Activated CD8-positive, alpha-beta memory T cell treated with anti-CD3 and anti-CD28 coated beads, Interleukin-2, amount 50 U/mL, for 48 hours (primary cell): ENCODE measurements around the gene CEP72.
"Not testable (repeated sequence)": the region's sequence is repeated elsewhere in the genome, so short reads cannot be mapped to it uniquely, and the experiment has no call there.

ENCODE experiments used
- DNase-seq: peaks from one replicate; pipeline ENCODE4 v3.0.0-alpha.2; 2020

CEP72 gene

DNA sequence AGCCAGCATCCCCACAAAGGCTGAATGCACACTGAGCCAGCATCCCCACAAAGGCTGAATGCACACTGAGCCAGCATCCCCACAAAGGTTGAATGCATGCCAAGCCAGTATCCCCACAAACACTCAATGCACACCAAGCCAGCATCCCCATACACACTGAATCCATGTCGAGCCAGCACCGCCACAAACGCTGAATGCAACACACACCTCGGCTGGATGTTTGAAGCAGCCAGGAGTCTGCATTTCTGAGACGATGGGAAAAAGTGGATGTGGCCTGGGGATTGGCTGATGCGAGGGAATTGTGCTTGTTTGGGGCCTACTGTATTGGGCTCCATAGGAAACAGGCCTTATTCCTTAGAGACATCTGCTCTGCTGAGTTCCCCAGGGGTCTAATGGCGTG lies 30.9 kb upstream of the CEP72 start:
- DNase-seq: peak; percentile 30

DNA sequence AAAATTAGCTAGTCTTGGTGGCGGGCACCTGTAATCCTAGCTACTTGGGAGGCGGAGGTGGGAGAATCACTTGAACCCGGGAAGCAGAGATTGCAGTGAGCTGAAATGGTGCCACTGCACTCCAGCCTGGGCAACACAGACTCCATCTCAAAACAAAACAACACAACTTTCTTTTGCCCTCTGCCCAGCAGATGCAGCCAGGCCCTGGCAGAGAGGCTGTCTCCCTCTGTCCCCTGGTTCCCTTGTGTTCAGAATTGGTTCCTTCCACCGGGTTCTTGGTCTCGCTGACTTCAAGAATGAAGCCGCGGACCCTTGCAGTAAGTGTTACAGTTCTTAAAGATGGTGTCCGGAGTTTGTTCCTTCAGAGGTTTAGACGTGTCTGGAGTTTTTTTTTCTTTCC lies 30.2 kb upstream of the CEP72 start:
- peak; percentile 10 for DNase-seq

DNA sequence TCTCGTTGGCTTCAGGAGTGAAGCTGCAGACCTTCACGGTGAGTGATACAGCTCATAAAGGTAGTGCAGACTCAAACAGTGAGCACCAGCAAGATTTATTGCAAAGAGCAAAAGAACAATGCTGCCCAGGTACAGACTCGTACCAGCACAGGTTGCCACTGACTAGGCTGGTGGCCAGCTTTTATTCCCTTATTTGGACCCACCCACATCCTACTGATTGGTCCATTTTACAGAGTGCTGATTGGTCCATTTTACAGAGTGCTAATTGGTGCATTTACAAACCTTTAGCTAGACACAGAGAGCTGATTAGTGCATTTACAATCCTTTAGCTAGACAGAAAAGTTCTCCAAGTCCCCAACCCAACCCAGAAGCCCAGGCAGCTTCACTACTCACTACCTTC lies 29.7 kb upstream of the CEP72 start:
- not testable (repeated sequence) for DNase-seq

DNA sequence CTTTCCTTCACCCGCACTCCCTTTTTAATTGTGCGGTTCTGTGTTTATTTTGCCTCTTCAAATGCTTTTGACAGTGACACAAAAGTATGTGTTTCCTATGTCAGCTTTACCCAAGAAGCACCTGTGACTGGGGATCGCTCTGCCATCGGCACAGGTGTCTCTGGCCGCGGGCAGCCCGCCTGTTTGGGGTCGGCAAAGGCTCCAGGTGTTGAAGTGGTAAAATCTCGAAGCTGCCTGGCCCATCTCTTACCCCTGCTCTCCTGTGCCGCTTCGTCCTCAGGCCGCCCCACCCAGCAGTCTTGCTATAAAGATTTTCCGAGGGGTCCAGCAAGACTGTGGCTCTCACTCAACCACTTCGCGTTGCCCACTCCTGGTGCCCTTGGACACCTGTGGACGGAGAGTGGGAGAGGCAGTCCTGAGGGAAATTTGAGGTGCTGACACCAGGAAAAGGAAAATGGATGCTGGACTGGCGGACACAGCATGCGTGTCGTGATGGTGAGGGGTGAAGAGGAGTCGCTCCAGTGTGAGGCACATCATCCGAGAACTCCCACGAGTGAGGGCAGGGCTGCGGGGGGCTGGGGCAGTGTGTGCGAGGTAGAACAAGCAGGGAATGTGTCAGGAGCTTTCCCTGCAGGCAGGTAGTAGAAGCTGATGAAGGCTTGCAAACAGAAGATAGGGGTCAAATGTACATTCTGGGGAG lies 29.1 kb upstream of the CEP72 start:
- DNase-seq: peak; percentile 34

DNA sequence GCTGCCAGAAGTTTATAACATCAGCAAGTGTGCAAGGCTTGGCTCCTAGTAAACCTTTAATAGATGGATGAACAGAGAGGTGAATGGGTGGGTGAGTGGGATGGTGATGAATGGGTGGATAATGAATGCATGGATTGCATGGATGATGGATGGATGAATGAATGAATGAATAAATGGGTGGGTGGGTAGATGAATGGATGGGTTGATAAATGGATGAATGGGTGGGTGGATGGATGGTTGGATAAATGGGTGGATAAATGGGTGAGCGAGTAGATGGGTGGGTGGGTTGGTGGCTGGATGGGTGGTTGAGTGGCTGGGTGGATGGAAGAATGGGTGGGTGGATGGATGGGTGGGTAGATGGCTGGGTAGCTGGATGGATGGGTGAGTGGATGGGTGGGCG lies 28.5 kb upstream of the CEP72 start:
- DNase-seq: no peak

DNA sequence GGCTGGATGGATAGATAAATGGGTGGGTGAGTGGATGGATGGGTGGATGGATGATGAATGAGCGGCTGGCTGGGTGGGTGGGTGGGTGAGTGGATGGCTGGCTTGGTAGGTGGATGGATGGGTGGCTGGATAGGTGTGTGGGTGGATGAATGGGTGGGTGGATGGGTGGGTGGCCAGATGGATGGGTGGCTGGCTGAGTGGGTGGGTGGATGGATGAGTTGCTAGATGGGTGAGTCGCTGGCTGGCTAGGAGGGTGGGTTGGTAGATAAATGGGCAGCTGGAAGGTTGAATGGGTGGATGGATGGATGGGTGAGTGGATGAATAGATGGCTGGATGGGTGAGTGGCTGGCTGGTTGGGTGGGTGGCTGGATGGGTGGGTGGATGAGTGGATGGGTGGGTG lies 27.9 kb upstream of the CEP72 start:
- DNase-seq: no peak

DNA sequence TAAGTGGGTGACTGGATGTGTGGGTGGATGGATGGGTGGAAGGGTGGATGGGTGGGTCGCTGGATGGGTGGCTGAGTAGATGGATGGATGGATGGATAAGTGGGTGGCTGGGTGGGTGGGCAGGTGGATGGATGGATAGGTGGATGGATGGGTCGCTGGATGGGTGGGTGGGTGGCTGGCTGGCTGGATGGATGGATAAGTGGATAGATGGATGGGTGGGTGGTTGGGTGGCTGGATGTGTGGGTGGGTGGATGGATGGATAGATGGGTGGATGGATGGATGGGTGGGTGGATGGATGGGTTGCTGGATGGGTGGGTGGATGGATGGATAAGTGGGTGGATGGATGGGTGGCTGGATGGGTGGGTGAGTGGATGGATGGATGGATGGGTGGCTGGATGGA lies 27.3 kb upstream of the CEP72 start:
- DNase-seq: no peak

DNA sequence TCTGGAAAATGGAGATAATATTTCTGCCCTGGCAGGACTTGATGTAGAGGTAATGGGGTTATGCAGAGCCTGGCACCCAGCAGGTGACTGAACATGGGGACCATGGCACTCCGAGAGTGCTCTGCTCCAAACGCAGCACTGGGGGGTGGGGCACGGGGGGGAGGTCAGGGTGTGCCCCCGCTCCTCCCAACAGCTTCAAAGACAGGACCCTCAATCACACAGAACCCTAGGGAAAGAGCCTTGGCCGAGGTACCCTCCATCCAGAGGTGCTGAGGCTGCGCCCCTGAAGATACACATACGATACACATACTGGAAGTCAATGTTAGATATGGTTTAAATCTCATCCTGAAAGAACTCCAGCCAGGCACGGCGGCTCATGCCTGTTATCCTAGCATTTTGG lies 26.6 kb upstream of the CEP72 start:
- DNase-seq: peak; percentile 17

DNA sequence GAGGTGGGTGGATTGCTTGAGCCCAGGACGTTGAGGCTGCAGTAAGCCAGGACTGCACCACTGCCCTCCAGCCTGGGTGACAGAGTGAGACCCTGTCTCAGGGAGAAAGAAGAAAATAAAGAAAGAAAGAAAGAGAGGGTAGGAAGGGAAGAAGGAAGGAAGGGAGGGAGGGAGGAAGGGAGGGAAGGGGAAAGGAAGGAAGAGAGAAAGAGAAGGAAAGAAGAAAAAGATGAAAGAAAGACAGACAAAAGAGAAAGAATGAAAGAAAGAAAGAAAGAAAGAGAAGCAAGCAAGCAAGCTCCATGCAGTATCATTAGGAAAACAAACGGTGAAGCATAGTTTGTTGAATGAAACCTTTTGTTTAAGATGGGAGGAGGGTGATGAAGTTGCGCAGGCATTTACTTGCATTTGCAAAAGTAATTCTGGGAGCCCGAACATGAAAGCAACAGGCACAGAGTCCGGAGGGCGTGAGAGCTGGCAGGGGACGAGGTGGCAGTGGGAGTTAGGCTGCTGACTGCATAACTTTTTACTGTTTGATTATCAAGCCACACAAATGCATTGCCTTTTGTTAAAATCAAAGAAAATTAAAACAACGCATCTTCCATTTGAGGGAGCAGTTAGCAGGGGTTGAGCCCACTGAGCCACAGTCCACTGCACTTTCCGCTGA lies 26.0 kb upstream of the CEP72 start:
- peak; percentile 30 for DNase-seq

DNA sequence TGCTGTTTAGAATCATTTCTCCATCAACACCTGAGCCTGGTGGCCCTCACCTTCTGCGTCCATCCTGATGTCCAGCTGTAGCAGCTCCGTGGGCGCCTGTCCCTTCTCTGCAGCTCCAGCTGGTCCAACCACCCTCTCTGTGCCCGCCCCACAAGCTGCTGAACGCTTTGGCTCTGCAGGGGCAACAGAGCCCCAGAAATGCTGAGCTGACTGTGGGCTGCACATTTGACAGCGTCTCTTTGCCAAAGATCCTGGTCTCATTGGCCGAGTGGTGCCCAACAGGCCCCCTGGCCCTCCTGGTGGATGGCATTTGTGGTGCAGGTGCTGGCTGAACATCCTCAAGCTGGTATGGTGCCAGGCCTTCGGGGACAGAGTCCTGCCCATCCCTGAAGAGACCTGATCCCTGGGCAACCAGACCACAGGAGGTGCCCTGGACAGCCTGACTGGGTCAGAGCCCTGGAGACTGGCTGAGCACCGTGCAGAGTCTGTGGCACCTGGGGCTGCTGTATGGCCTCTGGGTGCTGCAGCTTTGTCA lies 25.3 kb upstream of the CEP72 start:
- peak; percentile 25 for DNase-seq

DNA sequence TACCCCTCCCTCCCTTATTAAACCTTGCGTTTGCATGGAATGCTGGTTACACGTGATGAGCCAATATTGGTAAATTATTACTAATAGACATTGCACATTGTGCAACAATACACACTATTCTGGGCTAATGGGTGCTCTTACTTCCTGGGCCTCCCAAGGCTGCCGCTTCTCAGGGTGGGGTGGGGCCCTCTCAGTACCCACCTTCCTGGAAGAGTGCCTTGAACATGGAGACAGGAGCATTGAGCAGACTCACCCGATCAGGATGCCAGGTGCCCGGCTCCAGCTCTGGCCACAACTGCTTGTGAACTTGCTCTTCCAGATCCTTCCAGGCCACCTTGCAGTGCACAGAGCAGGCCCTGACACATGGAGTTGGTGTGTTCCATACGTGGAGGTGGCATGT lies 24.7 kb upstream of the CEP72 start:
- no peak for DNase-seq

DNA sequence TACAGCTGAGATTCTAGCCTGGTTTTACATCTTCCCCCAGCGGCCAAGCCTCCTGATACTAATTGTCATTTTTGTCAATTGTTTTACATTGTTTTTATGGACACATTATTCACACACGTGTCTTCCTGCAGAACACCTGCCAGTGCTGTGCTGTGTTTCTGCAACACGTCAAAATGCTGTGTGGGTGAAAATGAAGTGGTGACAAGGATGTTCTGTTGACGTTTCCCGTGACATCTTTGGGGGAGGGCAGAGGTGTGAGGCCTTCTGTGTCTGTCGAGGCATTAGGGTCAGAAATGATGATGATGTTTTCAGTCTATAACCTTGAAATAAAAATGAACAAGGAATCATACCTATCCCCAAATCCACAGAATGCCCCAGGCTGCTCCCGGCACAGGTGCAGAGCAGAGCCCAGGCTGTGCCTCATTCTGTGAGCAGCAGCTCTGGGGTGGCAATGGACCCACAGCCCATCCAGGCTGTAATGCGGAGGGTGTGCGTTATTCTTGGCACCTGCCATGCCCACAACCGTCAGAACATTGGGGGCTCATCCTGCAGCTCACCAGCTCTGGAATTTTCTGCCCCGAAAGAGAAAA lies 23.6 kb upstream of the CEP72 start:
- DNase-seq: peak; percentile 20

DNA sequence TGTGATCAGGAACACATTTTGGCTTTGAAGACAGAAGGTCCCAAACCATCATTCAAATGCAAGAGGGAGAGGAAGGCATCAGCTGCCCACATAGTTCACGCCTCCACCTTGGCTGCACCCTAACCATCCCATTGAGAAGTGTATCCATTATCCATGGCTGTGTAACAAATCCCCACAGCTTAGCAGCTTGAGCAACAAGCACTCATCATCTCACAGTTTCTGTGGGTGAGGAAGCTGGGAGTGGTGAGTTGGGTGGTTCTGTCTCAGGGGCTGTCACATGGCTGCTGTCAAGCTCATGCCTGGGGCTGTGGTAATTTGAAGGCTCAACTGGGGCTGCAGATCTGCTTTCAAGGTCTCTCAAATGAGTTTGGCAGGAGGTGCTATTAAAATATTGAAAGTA lies 23.0 kb upstream of the CEP72 start:
- peak; percentile 23 for DNase-seq

DNA sequence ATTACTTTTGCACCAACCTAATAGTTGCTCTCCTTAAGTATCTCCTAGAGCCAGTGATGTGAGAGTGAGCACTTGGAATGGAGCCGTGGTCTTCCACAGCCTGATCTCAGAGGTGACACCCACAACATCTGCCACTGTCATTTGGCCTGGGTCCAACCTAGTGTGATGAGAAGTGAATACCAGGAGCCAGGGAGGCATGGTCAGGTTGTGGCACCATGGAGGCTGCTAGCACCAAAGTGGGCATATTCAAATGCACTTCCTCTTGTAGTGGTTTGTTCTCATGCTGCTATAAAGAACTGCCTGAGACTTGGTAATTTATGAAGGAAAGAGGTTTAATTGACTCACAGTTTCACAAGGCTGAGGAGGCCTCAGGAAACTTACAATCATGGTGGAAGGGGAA lies 22.6 kb upstream of the CEP72 start:
- peak; percentile 17 for DNase-seq

DNA sequence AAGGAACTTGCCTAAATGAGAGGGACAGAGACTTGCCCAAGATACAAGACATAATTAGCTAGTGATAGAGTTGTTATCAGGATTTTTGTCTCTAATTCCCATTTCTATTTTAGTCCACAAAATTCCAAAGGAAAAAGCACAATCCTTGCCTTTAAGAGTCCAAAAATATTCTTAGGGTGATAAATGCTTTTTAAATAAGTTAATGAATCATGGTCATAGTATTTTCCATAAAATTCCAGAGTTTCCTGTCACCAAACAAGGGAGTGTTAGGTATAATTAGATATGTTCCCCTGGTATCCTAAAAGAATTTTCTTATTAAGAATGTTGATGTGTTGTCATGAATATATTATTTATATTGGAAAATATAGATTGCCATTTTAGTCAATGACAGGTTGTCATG lies 21.8 kb upstream of the CEP72 start:
- DNase-seq: no peak

DNA sequence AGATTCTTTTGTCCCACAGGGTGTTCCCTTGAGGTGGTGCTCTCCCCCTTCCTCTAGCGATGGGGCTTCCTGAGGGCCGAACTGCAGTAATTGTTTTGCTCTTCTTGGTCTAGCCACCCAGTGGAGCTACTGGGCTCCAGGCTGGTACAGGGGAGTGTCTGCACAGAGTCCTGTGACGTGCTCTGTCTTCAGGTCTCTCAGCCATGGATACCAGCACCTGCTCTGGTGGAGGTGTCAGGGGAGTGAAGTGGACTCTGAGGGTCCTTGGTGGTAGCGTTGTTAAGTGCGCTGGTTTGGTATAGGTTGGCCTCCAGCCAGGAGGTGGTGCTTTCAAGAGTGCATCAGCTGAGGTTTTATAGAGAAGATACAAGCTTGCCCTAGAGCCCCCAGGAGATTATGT lies 20.4 kb upstream of the CEP72 start:
- peak; percentile 12 for DNase-seq

DNA sequence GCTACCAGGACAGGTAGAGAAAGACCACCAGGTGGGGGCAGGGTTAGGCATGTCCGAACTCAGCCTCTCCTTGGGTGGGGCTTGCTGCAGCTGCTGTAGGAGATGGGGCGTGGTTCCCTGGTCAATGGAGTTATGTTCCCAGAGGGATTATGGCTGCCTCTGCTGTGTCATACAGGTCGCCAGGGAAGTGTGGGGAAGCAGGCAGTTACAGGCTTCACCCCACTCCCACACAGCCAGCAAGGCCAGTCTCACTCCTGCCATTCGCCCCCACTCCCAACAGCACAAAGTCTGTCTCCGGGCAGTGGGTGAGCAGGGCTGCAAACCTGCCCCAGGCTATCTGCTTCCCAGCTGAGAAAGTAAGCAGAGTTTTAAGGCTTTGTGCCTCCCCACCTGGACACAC lies 20.0 kb upstream of the CEP72 start:
- DNase-seq: peak; percentile 25

DNA sequence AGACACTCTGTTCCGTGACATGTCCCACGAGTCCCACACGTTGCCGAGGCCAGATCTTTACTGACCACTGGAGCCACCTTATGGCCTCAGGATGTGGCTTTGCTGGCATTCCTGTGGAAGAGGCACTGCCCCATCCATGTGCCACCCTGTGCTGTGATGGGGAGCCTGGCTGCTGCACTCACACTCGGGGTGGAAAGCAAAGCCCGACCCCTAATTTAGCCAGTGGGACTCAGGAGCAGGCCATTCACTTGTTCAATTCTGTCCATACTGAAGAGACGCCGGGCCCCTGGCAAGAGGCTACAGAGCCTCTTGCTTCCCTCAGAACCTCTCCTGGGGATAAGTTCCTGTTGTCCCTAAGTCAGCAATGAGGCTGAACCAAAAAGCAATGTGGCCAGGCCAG lies 18.6 kb upstream of the CEP72 start:
- DNase-seq: peak; percentile 18

DNA sequence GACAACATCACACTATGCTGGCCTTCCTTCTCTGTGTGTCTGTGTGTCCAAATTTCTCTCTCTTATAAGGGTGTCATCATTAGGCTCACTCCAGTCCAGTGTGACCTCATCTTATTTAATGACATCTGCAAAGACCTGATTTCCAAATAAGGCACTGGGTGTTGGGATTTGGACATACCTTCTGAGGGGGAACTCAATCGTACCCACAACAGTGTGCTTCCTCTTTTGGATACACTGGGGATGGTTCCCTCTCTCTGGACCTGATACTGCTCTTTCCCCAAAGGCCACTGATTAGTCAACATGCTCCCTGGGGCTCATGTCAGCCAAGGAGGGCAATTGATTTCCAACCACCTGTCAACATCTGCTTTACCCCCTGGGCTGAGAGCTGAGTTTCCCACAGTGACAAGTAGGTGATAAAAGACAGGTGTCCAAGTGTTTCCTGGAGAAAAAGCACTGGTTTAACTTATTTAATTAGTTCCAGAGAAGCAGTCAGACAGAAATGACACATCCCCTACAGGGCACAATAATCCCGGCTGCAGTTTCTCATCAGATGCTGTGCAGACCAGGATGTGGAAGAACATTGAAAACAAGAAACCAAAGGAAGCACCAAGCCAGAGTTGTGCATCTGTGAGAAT lies 17.8 kb upstream of the CEP72 start:
- DNase-seq: peak; percentile 10

DNA sequence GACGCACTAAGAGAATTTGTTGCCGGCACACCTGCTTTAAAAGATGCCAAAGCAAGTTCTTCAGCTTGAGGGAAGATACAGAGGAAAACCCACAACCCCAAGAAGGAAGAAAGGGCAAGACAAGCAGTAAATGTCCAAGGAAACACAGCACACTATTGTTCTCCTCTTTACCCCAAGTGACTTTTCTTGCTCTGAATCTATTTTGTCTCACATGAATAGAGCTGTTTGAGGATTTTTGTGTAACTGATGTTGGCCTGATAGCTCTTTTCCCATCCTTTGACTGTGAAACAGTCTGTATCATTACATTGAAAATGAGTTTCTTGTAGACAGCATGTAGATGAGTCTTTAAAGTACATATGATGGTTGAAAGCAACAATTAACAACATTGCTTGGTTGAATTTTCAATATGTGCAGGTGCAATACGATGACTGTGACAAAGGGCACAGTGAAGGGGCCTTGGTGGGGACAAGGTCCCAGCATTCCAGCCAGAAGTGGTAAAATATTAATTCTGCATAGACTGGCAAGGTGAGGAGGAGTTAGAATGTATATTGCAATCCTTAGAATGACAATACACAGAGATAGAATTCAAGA lies 16.8 kb upstream of the CEP72 start:
- no peak for DNase-seq

DNA sequence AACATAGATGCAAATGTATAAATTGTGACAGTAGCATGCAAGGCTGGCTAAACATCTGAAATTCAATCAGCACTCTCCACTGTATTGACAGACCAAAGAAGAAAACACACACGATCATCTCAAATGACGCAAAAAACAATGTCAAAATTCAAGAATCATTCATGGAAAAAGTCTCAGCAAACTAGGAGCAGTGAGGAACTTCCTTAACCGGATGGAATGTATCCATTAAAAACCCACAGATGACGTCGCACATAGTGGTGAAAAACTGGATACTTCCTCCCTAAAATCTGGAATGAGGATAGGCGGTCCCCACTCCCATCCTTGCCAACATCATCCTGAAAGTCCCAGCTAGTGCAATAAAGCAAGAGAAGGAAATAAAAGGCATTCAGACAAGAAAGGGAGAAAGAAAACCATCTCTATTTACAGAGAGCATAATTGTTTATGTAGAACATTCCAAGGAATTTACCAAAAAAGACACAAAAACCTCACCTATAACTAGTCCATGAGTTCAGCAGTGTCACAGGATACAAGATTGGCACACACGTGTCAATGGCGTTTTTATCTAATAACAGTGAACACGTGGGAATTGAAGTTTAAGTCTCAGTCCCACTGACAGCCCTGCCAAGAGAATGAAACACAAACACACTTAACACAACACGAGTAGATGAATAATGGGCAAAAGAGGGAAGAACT lies 14.1 kb upstream of the CEP72 start:
- DNase-seq: peak; percentile 7

DNA sequence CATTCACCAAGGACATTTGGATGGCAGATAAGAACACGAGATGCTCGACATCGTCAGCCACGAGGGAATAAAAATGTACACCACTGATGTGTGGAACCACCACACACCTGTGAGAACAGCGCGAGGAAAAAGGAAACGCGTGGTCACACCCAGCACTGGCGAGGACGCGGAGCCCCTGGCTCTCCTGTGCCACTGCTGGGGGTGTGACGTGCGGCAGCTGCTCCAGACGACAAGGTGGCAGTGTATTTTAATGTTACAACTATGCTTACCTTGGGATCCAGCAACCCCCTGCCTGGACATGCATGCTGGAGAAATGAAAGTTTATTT lies 13.6 kb upstream of the CEP72 start:
- DNase-seq: peak; percentile 40
